GM19463 (cell line): ENCODE data around the gene CHID1.
A peak's percentile ranks its signal among the peaks of the same experiment; 100 is the strongest.

Experiments used
- ATAC-seq: cut with Tn5 transposase; IDR thresholded peaks from one replicate; pipeline ENCODE4 v1.9.1; 2021; ENCODE audit warnings: mild to moderate bottlenecking, moderate library complexity; ENCODE audit not compliant: unreplicated experiment

CHID1 gene

DNA sequence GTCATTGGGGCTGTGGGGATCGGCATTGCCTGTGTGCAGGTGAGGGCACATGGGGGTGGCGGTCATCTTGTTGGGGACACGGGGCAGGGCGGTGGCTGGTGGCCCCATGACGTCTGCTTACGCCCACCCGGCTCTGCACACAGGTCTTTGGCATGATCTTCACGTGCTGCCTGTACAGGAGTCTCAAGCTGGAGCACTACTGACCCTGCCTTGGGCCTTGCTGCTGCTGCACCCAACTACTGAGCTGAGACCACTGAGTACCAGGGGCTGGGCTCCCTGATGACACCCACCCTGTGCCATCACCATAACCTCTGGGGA is 72.7 kb downstream of the CHID1 start:
- no peak for ATAC-seq

DNA sequence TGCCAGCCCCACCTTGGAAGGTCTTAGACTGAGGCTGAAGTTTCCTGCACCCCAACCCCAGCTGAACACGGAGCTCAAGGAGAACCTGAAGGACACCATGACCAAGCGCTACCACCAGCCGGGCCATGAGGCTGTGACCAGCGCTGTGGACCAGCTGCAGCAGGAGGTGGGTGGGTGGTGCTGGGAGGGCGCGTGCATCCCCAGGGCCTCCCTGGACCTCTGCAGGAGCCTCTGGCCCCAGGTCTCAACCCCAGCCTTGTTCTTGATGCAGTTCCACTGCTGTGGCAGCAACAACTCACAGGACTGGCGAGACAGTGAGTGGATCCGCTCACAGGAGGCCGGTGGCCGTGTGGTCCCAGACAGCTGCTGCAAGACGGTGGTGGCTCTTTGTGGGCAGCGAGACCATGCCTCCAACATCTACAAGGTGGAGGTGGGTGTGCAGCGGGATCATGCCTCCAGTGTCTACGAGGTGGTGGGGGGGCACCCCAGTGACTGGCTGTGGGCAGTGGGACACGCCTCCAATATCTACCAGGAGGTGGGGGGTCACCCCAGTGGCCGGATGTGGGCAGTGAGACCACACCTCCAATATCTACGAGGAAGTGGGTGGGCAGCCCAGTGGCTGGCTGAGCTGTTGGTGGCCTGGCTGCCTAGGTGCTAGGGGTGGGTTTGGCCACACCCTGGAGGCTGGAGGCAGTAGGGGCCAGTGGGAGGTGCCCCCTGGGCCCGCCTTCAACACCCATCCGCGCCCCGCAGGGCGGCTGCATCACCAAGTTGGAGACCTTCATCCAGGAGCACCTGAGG is 73.2 kb downstream of the CHID1 start:
- ATAC-seq: no peak

DNA sequence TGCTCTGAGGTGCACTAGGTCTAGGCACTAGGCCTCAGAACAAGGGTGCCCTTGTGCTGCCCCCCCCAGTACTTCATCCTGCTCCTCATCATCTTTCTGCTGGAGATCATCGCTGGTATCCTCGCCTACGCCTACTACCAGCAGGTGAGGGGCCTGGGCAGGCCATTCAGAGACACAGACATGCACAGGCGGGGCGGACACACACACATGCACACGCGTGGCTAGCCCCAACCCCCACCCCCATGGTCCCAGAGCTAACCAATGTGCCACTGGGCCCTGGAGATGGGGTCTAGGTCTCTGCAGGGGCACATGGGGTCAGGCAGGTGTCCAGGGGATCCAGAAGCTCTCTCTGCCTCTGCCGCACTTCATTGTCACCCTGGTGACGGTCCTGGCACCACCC is 73.9 kb downstream of the CHID1 start:
- ATAC-seq: no peak

DNA sequence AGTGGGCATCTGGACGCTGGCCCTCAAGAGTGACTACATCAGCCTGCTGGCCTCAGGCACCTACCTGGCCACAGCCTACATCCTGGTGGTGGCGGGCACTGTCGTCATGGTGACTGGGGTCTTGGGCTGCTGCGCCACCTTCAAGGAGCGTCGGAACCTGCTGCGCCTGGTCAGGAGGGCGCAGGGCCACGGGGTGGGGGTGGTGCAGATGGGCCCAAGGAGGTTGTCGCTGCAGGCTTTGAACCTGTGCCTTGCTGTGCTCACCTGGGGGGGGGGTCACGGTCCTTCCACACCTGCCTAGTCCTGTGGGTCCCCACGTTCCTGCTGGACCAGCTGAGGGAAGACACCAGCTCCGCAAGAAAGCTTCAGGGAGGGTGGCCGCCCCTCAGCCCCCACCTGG is 74.3 kb downstream of the CHID1 start:
- ATAC-seq: no peak

DNA sequence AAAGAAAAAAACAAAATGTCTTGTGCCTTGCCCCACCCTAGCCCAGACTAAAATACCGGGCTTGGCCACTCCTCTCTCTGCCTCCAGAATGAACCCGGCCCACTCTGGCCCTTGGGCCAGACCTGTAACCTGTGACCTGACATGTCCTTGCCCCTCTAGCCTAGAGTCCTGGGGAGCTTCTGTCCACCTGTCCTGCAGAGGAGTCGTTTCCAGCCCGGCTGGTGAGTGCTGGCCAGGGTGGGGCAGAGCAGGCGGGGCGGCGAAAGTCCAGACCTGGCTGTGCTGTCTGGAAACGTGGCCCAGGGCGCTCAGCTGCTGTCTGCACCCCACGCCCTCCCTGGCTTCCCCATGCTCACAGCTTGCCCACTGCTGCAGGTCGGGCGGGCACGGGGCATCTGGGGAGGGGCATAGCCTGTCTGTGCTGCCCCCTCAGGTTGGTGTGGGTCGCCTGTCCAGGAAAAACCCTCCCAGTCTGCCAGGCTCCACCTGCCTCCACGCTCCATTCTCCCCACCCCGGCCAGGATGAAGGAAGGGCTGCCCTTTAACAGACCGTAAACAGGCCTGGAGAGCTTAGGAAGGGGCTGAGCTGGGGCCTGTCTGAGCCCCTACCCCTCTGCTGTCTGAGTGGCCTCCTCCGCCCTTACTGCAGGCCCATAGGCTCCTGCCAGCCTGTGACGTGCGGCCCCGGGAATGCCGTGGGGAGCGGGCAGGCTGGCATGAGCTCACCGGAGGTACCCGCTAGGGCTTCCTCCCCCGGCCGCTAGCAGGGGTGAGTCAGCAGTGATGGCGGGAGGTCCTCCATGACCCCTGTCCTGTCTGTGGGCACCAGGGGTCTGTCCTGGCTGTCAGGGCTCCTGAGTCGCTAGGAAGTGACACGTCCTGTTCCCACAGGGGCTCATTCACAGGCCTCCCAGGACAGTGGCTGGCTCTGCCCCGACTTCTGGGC is 76.0 kb downstream of the CHID1 start:
- ATAC-seq: no peak

DNA sequence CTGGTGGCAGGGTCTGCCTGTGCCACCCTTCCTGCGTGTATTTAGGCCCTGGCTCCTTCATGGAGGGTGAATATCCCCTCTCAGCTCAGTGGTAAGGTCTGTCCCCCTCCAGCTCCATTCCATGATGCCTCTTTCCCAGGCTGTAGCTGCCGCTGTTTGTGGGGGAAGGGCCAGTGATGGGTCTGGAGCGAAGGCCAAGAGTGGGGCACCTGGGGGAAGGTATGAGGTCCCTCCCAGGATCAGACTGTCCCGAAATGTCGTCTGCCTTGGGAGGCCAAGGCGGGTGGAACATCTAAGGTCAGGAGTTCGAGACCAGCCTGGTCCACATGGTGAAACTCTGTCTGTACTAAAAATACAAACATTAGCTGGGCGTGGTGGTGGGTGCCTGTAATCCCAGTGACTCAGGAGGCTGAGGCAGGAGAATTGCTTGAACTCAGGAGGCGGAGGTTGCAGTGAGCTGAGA is 76.7 kb downstream of the CHID1 start:
- ATAC-seq: no peak

DNA sequence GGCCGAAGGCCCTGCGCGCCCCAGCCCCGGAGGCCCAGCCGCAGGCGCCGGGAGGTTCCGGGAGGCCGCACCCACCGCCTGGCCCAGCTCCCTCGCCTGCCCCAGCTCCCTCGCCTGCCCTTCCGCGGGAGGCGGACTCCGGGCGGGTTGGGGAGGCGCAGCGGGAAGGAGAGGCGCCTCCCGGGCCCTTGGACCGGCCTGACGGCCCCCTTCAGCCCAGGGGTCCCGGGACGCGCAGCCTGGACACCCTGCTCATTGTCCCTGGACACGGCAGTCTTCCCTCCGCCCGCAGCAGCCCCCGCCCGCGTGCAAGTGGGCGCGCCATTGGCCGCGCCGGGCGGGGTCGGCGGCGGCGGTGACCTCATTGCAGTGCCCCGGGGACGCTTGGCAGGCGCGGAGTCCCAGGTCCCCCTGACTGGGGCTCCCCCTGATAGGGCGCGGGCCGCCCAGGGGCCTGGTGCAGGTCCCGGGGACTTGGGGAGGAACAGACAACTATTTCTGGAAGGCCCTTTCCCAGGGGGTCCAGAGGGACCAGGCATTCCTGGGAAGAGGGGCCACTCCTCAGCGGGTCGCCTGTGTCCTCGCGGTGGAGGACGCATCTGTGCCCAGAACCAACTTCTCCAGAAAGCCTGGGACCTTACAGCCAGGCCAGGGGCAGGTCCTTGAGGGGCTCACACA is 77.4 kb downstream of the CHID1 start:
- peak; percentile 27 for ATAC-seq

DNA sequence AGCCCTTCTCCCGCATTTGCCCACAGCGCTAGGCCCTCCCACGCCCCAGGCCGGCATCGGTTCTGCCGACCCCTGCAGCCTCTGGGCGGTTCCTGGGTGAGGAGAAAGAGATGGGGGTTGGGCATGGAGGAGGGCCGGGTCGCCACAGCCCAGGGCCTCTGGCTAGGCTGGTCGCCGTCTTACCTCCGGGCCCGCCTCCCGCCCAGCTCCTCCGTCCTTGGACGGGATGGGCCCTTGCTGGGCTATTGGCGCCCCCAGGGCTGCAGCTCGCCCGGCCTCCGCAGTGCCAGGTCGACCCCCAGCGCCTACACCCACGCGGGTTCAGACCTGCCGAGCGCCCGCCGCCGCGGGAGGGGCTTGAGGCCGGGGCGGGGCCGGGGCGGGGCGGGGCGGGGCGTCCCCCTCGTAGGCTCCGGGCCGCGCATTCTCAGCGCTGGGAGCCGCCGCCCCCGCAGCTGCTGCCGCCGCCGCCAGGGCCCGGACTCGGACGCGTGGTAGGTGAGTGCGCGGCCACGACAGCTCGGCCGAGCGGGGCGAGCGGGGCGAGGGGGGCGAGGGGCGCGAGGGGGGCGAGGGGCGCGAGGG is 78.0 kb downstream of the CHID1 start, which contains the start of gene CD151:
Gene CD151, plus strand, starts transcription at position 424 of the 585 bp plus-strand sequence. CDS start 3,118 bp downstream, outside the sequence.
- peak; percentile 57 for ATAC-seq

DNA sequence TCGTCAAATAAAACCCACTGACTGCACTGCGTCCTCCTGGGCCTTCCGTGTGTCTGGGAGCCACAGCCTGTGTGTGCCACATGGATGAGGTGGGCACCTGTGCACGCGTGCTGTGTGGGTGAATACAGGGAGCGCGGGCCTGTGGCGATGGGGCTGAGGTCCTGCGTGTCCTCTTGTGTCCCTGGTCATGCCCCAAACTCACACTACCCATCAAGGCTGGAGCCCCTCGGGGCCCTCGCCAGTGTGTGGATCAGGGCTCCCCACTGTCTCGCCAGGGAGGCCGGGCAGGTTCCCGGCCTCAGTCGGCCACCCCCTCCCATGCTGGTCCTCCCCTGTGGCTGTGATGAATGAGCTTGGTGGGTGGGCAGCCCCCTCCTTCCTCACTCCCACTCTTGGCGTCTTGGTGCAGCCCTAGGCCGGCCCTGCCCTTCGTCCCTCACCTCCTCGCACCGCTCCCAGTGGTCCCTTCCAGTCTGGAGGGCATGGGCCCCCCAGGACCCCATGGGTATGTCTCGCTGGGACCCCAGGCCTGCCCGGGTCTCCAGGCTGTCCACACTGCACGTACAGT is 78.6 kb downstream of the CHID1 start:
- no peak for ATAC-seq

DNA sequence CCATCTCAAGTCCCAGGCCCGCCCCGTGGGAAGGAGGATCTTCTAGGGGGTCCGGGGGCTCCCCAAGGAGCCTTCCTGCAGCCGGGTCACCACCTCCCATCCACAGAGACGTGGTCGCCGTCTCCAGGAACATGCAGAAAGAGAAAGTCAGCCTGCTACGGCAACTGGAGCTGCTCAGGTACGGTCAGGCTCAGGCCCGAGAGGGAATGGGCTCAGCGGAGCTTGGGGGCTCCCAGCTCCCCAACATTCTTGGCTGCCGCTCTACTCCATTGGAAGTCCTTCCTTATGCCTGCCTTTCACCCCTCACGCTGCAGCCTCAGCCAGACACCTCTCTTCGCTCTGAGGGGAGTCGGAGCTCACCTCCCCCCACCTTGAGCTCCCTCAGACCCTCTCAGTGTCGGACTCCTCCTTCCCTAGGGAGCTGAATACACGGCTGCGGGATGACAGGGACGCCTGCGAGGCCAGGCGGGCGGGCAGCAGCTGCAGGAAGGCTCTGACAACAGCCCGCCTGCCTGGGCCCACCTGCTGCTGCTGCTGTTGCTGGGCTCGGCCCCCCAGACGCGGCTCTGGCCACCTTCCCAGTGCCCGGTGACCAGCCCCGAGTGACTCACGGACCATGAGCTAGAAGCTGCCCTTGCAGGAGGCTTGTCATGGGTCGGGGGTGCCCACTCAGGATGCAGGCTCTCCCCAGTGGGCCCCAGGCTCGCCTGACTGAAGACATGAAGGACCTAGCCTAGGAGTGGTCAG is 79.3 kb downstream of the CHID1 start:
- no peak for ATAC-seq

DNA sequence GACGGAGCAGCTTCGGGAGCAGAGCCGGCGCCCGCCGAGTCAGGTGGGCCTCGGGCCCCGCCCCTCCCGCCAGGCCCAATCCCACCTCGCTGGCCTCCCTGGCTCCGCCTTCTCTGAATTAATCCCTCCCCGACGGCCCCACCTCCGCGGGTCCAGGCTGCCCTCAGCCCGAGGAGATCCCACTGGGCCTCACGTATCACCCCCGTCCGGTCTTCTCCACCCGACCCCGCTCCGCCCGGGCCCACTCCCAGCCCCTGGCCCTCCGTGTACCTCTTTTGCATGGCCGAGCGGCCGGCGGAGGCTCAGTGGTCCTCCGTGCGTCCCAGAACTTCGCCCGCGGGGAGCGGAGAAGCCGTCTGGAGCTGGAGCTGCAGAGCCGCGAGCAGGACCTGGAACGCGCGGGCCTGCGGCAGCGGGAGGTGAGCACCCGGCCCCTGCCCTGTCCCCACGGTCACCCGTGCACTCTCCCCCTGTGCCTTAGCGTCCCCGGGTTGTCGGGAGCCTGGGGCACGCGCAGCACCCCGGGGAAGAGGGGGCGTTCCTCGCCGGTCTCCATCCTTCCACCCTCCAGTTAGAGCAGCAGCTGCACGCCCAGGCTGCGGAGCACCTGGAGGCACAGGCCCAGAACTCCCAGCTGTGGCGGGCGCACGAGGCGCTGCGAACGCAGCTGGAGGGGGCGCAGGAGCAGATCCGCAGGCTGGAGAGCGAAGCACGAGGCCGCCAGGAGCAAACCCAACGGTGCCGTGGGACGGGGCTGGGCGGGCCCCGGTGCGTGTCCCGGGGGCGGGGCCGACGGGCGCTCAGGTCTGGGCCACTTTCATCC is 80.1 kb downstream of the CHID1 start:
- no peak for ATAC-seq

DNA sequence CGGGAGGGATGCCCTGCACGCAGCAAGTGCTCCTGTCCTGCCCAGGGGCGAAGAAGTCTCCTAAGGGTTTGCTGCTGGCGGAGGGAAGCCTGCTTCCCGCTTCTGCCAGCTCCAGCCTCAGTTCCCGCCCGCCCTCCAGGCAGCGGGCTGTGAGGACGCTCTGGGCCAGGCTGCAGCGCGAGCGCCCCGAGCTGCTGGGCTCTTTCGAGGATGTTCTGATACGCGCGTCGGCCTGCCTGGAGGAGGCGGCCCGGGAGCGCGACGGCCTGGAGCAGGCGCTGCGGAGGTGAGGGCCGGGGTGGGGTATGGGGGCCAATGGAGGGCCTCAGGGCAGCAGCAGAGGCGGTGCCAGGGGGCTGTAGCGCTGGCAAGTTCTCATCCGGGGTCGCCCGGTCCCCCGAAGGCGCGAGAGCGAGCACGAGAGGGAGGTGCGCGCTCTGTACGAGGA is 80.7 kb downstream of the CHID1 start:
- no peak for ATAC-seq

DNA sequence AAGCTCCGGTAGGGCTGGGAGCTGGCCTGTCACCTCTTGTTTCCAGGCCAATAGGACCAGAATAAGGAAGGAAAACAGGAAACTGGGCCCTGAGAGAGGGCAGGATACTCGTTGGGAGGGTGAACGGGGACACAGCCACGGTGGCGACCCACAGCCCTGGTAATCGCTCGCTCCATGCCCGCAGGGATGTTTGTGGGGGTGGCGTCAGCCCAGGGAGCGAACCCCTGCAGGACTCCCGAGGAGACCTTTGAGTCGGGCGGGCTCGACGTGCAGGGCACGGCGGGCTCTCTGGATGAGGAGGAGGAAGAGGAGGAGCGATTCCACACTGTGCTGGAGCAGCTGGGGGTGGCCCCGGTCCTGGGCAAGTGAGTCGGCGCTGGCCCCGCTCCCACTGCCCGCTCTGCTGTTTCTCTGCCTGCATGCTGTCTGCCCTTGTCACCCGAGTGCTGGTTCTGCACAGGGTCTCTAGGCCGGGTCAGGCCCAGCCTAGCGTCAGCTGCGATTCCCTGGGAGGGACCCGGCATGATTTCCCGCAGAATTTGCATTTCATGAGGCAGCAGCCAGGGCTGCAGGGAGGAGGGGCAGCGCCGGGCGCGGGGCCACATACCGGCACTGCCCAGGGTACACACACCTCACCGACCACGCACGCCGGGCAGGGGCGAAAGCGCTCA is 81.3 kb downstream of the CHID1 start:
- no peak for ATAC-seq

DNA sequence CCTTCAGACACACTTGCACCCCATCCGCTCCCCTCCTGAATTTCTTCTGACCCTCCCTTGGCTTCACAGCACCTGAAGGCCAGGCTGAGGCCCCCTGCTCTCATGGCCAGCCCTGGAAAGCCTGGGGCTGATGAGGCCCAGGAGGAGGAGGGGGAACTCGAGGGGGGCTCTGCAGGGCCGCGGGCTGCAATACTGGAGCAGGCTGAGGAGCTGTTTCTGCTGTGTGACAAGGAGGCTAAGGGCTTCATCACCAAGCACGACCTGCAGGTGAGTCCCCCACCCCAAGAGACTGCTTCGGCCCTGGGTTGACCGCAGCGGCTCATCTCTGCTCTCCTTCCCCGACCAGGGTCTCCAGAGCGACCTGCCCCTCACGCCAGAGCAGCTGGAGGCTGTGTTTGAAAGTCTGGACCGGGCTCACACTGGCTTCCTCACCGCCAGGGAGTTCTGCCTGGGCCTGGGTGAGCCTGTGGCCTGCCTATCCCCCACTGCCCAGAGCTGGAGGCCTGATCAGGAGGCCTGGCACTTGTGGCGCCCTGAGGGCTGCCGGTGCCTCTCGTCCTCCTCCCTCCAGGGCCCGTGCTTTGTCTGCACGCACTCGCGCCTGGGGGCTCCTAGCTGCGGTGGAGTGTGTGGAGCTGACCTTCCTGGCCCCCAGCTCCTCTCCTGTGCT is 82.0 kb downstream of the CHID1 start:
- ATAC-seq: no peak

DNA sequence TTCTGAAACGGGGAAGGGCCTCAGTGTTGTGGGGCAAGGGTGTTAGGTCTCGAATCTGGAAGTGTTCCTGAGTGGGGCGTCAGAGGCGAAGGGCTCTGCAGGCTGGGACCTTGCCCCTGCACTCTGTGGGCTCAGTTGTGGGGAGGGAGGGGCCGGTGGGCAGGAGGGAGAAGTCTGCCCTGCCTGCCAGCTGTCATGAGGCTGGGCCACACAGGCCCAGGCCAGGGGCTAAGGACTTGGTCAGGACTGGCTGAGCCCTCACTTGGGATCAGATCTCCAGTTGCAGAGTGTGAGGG is 82.8 kb downstream of the CHID1 start, which contains the start of gene CRACR2B:
Gene CRACR2B, plus strand, starts transcription at position 23 of the 296 bp plus-strand sequence. CDS start 689 bp downstream, outside the sequence.
- no peak for ATAC-seq

DNA sequence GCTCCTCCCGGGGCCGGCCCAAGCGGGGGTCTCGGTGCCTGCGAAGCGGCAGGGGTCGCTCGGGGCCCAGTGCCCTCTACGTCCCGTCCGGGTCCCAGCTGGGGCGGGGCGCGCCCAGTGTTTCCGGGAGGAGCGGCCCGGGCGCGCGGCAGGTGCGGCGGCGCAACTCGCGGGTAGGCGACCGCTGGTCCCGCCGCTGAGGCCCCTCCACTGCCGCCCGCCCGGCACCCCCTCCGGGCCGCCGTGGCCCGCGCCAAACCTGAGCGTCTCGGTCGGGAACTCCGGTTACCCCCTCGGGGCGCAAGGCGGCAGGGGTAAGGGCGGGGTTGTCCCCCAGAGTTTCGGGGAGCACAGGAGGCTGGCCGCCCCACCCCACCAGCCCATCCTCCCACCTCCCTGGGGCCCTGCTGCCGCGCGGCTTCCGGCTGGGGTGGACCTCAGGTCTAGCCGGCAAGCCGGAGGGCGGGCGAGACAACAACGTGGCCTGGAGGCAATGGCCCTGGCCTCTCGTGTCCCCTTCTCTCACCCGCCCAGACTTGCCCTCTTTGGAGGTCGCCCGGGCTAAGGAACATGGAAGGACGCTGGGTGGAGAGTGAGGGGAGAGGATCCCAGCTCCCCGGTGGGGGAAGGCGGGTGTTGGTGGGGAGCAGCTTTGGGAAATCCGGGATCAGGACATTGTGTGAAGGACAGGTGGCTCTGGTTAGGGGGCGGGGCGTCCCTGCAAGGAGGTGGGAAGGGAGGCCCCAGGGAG is 83.3 kb downstream of the CHID1 start:
- peak; percentile 40 for ATAC-seq

DNA sequence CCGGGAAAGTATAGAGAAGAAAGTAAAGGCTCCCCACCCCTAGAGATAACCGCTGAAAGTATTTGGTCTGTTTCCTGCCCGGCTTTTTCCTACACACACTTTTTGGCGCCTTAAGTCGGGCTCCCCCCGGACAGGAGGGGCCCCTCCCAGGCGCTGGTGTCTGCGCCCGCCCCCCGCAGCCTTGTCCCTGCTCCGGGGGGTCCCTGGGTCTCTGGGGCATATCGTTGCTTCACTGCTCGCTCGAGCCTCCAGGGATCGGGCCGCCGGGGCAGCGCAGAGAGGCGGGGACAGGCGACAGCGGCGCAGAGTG is 83.8 kb downstream of the CHID1 start:
- no peak for ATAC-seq
